Adipocyte (in vitro differentiated cells): ENCODE data around the gene FADS2.

Experiments used
- DNase-seq: peaks from one replicate; pipeline ENCODE4 v3.0.0-alpha.2; 2015; ENCODE audit warnings: low read depth
- H3K27me3 ChIP-seq: replicated peaks from 2 replicates; pipeline ENCODE4 v1.7.0; 2013; ENCODE audit warnings: mild to moderate bottlenecking, low read length, moderate library complexity; ENCODE audit not compliant: control insufficient read depth, insufficient read depth
- H3K36me3 ChIP-seq: 2 replicates; pipeline ENCODE4 v1.7.0; 2013; ENCODE audit warnings: low read length, mild to moderate bottlenecking, moderate library complexity; ENCODE audit not compliant: control insufficient read depth, insufficient read depth, severe bottlenecking
- H3K4me1 ChIP-seq: 2 replicates; pipeline ENCODE4 v1.7.0; 2013; ENCODE audit warnings: mild to moderate bottlenecking, low read length, moderate library complexity; ENCODE audit not compliant: control insufficient read depth, insufficient read depth
- H3K4me3 ChIP-seq: 2 replicates; pipeline ENCODE4 v1.7.0; 2013; ENCODE audit warnings: mild to moderate bottlenecking, low read length, moderate library complexity
- H3K9ac ChIP-seq: 2 replicates; pipeline ENCODE4 v1.7.0; 2013; ENCODE audit warnings: mild to moderate bottlenecking, low read length, moderate library complexity
- H3K9me3 ChIP-seq: 2 replicates; pipeline ENCODE4 v1.7.0; 2013; ENCODE audit warnings: mild to moderate bottlenecking, low read length, moderate library complexity; ENCODE audit not compliant: control insufficient read depth

The FADS2 gene

GRCh38 chr11:61905801-61906521 is 77.9 kb downstream of the FADS2 start:
- Histone ChIP-seq H3K9ac (no peak overlapping the region), H3K36me3 (peaks cover 19% of the 10 kb centered on the region), H3K4me1 (peaks cover 6% of the 10 kb centered on the region), H3K27me3 (no peaks in the 10 kb centered on the region), H3K4me3 (no peak overlapping the region), H3K9me3 (no peaks in the 10 kb centered on the region)
- no peak for DNase-seq

DNA sequence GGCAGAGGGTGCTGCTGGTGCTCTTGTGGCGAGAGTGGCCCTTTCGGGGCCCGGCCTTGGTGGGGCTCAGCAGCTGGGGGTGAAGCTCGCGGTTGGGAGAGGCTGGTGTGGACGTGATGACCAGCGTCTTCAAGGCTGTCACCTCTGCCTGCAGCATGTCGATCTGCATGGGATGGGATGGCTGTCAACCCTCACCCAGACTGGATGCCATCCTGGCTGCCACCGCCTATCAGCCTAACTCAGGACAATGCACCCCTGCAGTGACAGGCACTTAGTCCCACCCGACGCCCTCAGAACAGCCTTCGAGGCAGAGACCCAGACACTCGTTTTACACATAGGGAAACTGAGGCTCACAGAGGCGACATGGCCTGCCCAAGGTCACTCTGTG is 78.4 kb downstream of the FADS2 start:
- DNase-seq, result no peak
- peaks cover 6% of the 10 kb centered on the region for H3K4me1 ChIP-seq
- no peak overlapping the region for H3K4me3 ChIP-seq
- peaks cover 15% of the 10 kb centered on the region for H3K36me3 ChIP-seq
- no peaks in the 10 kb centered on the region for H3K27me3 ChIP-seq
- H3K9me3 ChIP-seq, result no peaks in the 10 kb centered on the region
- no peak overlapping the region for H3K9ac ChIP-seq

DNA sequence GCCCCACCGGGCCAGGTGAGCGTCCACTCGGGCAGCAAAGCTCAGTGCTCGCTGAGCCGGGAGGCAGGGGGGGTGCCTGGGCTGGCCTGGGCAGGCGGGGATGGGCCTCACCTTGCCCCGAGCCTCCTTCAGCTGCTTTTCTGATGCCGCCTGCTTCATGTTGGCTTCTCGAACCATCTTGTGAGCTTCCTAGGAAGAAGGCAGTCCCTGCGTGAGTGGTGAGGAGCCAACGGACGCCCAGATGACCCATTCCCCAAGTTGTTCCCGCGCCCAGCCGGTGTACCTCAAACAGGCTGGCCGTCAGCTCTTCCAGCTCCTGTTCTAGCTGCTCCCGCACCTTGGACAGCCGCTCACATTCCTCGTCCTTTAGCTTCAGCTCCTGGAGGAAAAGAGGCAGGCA is 79.2 kb downstream of the FADS2 start:
- H3K9me3 ChIP-seq, result no peaks in the 10 kb centered on the region
- H3K4me3 ChIP-seq, result no peak overlapping the region
- peaks cover 9% of the 10 kb centered on the region for H3K36me3 ChIP-seq
- peaks cover 6% of the 10 kb centered on the region for H3K4me1 ChIP-seq
- H3K27me3 ChIP-seq, result no peaks in the 10 kb centered on the region
- DNase-seq, result no peak
- no peak overlapping the region for H3K9ac ChIP-seq

DNA sequence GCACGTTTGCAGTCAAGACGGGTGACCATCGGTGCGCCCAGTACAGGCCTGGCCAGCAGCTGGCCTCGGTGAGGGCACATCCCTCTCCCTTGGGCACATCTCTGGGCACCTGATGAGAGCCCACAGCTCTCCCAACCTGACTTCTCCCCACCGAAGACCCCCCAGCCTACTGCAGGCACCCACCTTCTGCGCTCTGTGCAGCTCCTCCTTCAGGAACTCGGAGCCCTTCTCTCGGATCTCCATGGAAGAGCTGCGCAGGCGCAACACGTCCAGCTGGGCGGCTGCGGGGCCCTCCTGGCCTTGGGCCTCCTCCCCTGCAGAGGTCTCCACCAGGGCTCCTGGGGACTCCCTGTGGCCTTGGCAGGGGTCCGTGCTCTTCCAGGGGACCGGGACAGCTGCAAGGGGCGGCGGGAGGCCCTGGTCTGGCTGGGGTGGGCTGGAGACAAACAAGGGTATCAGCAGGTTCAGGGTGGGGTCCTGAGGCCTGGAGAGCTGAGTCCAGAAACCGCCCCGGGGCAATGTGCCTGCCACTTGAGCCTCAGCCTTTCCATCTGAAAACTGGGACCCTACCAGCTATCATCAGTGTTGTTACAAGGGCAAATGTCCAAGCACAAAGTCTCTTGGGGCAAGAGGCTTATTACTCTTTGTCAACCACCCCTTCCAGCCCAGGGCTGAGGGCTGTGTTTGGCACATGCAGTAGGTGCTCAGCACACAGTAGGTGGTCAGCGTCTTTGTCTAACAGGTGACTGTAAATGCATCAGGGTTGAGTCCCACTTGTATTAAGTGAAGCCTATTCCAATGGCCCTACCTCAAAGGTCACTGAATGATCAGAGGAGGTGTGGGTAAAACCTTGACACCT is 80.0 kb downstream of the FADS2 start:
- Histone ChIP-seq H3K9ac (no peak overlapping the region), H3K4me3 (no peak overlapping the region), H3K4me1 (peaks cover 6% of the 10 kb centered on the region), H3K27me3 (no peaks in the 10 kb centered on the region), H3K9me3 (no peaks in the 10 kb centered on the region), H3K36me3 (peaks cover 7% of the 10 kb centered on the region)
- no peak for DNase-seq

- no peak for DNase-seq
- Histone ChIP-seq H3K36me3 (peaks cover 7% of the 10 kb centered on the region), H3K4me3 (no peak overlapping the region), H3K4me1 (peaks cover 6% of the 10 kb centered on the region), H3K9me3 (no peaks in the 10 kb centered on the region), H3K27me3 (no peaks in the 10 kb centered on the region), H3K9ac (no peak overlapping the region)
Measured at GRCh38 chr11:61908730-61909316, 80.7 kb downstream of the FADS2 start.

GRCh38 chr11:61910187-61911127 is 82.4 kb downstream of the FADS2 start:
- DNase-seq, result no peak
- no peaks in the 10 kb centered on the region for H3K9me3 ChIP-seq
- H3K27me3 ChIP-seq, result no peaks in the 10 kb centered on the region
- H3K9ac ChIP-seq, result no peak overlapping the region
- H3K4me3 ChIP-seq, result no peak overlapping the region
- H3K4me1 ChIP-seq, result peaks cover 6% of the 10 kb centered on the region
- H3K36me3 ChIP-seq, result no peaks in the 10 kb centered on the region

GRCh38 chr11:61911128-61911700 is 83.1 kb downstream of the FADS2 start:
- H3K9ac ChIP-seq, result no peak overlapping the region
- H3K36me3 ChIP-seq, result no peaks in the 10 kb centered on the region
- H3K4me3 ChIP-seq, result no peak overlapping the region
- H3K27me3 ChIP-seq, result no peaks in the 10 kb centered on the region
- no peak for DNase-seq
- H3K9me3 ChIP-seq, result no peaks in the 10 kb centered on the region
- peaks cover 6% of the 10 kb centered on the region for H3K4me1 ChIP-seq

DNA sequence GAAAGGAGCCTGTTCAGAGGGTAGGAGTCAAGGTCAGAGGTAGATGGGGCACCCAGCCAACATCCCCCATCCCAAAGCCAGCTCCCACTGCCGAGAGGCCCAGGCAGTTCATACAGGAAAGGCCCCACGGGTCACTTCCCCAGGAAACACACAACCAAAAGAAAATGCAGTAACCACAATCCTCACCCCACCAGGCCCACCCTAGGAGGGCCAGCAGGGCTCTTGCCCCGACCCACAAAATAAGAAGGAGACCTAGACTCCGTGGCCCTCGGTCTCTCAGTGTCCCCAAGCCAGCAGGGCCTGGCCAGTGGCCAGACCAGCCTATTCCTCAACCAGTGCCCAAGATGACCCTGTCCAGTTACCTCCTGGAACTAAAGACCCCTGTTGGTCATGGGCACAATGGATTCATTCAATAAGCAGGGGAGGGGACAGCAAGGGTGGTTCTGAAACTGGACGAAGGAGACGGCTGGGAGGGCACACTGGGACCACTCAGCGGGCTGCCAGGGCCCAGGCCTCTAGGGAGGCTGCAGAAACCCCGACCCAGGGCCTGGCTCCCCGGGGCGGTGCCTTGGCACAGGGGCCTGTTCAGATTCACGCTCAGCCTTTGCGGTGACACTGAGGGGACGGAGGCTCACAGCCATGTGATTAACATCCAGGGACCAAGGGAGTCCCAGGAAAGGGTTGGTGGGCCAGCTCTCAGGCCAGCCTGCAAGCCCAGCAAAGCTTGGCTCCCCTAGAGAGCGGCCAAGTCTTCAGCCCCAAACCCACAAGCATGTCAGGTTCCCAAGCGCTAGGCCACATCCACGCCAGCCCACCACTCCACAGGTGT is 83.8 kb downstream of the FADS2 start:
- Histone ChIP-seq H3K9me3 (no peaks in the 10 kb centered on the region), H3K4me3 (no peak overlapping the region), H3K27me3 (no peaks in the 10 kb centered on the region), H3K36me3 (no peaks in the 10 kb centered on the region), H3K4me1 (peaks cover 9% of the 10 kb centered on the region), H3K9ac (no peak overlapping the region)
- no peak for DNase-seq

DNA sequence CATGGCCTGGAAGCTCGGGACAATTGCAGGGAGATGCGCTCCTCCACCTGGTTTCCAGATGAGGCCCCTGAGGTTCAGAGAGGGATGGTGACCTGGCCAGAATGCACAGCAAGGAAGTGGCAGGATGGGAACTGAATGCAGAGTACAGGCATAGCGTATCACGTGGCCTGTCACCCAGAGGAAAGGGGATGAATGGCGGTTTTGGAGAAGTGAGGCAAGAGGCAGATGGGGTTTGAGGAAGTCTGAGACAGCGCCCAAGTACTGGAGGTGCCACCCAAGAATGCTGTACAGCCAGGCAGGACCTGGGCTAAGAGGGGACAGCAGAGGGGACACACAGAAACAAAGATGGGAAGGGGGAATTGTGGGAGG is 84.4 kb downstream of the FADS2 start:
- H3K36me3 ChIP-seq, result no peaks in the 10 kb centered on the region
- no peak for DNase-seq
- H3K4me1 ChIP-seq, result peaks cover 9% of the 10 kb centered on the region
- H3K9me3 ChIP-seq, result no peaks in the 10 kb centered on the region
- H3K27me3 ChIP-seq, result no peaks in the 10 kb centered on the region
- H3K9ac ChIP-seq, result no peak overlapping the region
- H3K4me3 ChIP-seq, result no peak overlapping the region
